GOT3 (cell line): ENCODE results near the gene CAMK4.
"Not testable (repeated sequence)": the region's sequence is repeated elsewhere in the genome, so short reads cannot be mapped to it uniquely, and the experiment has no call there.

Source experiments
- DNase-seq: peaks from one replicate; lab custom pipeline; 2025; ENCODE audit warnings: mixed read lengths; lab: John Stamatoyannopoulos, UW

The CAMK4 gene

GRCh38 chr5:111383288-111383970, 159.2 kb downstream of the CAMK4 start:
- DNase-seq: no peak

- DNase-seq: no peak
Measured at GRCh38 chr5:111384220-111384619, 160.0 kb downstream of the CAMK4 start.

- no peak for DNase-seq
Measured at GRCh38 chr5:111385051-111385450, 160.9 kb downstream of the CAMK4 start.

GRCh38 chr5:111385970-111386831, 162.0 kb downstream of the CAMK4 start:
- DNase-seq: no peak

GRCh38 chr5:111386832-111387162, 162.6 kb downstream of the CAMK4 start:
- DNase-seq: no peak

- DNase-seq: no peak
Measured at GRCh38 chr5:111387361-111387760, 163.2 kb downstream of the CAMK4 start.

- no peak for DNase-seq
Measured at GRCh38 chr5:111389390-111390082, 165.4 kb downstream of the CAMK4 start.

GRCh38 chr5:111392181-111392580, 168.0 kb downstream of the CAMK4 start:
- no peak for DNase-seq

- no peak for DNase-seq
Measured at GRCh38 chr5:111394586-111394985, 170.4 kb downstream of the CAMK4 start.

- DNase-seq: no peak
Measured at GRCh38 chr5:111398013-111398412, 173.8 kb downstream of the CAMK4 start.

GRCh38 chr5:111399113-111399512, 174.9 kb downstream of the CAMK4 start:
- no peak for DNase-seq

- no peak for DNase-seq
Measured at GRCh38 chr5:111401906-111402305, 177.7 kb downstream of the CAMK4 start.

- DNase-seq: no peak
Measured at GRCh38 chr5:111404270-111404769, 180.1 kb downstream of the CAMK4 start.

GRCh38 chr5:111407562-111407961, 183.4 kb downstream of the CAMK4 start:
- no peak for DNase-seq

- no peak for DNase-seq
Measured at GRCh38 chr5:111408817-111409216, 184.6 kb downstream of the CAMK4 start.

- DNase-seq: not testable (repeated sequence)
Measured at GRCh38 chr5:111409266-111409665, 185.1 kb downstream of the CAMK4 start.

- not testable (repeated sequence) for DNase-seq
Measured at GRCh38 chr5:111410067-111410466, 185.9 kb downstream of the CAMK4 start.

GRCh38 chr5:111411301-111411700, 187.1 kb downstream of the CAMK4 start:
- no peak for DNase-seq

- no peak for DNase-seq
Measured at GRCh38 chr5:111412593-111412992, 188.4 kb downstream of the CAMK4 start.

GRCh38 chr5:111415053-111415452, 190.9 kb downstream of the CAMK4 start:
- no peak for DNase-seq

GRCh38 chr5:111422245-111422644, 198.1 kb downstream of the CAMK4 start:
- no peak for DNase-seq
